GM21529 (cell line): ENCODE data around the gene CCNF.

ENCODE experiments used
- ATAC-seq: cut with Tn5 transposase; IDR thresholded peaks from one replicate; pipeline ENCODE4 v1.9.1; 2021; ENCODE audit not compliant: unreplicated experiment

The CCNF gene

DNA sequence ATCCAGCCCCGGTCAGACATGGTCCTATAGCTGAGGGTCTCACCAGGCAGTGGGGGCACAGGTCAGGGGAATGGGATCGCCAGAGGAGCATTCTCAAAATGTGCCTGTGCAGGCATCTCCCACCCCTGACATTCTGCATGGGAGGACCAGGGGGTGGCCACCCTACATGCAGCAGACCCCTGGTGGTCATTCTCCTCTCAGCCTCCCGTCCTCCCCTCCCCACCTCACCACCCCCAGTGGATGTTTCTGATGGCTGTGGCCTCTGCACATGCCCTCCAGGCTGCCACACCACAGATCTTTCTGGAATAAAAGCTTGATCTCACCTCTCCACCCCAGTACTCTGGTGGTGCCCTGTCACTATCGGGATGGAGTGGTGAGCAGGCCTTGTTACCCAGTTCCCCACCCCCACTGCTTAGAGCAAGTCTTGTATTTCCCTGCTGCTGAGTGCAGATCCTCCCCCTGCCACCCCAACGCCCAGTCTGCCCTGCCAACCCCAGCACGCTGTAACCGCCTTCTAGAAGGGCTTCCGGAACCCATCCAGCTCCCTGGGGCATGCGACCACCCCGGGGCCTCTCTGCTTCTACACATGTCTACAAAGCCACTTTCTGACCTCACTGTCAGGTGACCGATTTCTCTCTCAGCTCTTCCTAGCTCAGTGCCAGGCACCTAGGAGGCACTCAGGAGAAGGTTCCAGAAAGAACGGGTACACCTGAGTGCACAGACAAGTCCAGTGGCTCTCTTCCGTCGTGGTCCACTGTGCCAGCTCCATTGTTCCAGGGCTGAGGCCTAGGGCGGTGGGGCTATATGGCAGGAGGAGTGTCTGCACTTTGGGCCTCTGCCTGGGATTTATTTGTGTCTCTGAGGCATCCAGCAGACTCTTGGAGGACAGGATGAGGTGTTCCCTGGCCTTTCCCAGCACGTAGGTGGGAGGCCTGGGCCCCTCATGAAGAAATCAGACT is 55.0 kb downstream of the CCNF start:
- ATAC-seq = no peak

DNA sequence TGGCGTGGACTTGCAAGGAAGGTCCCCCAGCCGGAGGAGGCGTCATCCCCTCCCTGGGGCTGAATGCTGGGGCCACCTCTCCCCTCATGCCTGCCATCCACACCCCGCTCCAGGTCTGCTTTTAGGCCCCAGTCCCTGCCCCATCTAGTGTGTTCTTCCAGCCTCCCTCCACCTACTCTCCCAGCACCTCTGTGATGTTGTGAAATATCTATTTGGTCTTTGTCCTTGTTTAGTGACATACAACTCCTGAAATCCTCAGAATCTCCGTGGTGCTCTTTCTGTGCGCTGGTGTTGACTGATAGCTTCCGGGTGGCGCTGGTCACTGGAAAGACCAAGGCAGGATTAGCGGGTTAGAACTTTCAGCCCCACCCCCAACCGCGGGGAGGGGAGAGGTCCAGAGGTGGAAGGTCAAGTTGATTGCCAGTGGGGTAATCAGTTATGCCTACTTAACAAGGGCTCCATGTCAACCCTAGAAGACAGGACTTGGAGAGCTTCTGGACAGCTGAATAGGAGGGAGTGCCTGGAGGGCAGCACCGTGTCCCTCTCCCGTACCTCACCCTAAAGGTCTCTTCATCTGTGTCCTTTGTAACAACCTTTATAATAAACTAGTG is 55.8 kb downstream of the CCNF start:
- ATAC-seq = no peak

DNA sequence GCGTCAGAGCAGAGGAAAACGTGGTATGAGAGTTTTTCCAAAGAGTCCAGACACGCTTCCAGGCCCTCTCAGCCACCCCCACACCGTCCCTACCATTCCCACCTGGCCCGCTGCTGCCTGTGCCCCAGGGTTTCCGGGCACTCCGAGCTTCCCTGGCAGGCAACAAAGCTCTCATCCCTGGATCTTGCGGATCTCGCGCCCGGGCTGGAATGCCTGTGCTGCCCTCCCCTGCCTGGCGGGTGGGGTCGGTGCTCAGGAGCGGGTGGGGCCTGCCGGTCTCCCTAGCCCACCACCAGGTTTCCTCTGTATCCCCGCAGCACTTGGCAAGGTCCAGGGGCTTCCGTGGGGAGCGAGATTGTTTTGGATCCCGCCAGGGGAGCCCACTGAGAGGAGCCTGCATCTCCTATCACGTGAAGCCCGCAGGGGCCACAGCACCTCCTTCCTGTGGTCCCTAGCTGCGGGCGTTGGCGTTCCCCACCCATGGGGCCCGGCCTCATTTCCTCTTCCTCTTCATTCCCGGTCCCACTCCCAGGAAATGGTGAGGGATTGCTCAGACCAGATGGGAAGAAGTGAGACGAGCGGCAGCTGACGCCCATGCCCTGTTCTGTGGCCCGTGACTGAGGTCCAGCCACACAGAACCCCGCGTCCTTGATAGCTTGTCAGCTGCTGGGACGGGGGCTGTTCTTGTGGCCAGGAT is 56.7 kb downstream of the CCNF start:
- ATAC-seq = no peak

DNA sequence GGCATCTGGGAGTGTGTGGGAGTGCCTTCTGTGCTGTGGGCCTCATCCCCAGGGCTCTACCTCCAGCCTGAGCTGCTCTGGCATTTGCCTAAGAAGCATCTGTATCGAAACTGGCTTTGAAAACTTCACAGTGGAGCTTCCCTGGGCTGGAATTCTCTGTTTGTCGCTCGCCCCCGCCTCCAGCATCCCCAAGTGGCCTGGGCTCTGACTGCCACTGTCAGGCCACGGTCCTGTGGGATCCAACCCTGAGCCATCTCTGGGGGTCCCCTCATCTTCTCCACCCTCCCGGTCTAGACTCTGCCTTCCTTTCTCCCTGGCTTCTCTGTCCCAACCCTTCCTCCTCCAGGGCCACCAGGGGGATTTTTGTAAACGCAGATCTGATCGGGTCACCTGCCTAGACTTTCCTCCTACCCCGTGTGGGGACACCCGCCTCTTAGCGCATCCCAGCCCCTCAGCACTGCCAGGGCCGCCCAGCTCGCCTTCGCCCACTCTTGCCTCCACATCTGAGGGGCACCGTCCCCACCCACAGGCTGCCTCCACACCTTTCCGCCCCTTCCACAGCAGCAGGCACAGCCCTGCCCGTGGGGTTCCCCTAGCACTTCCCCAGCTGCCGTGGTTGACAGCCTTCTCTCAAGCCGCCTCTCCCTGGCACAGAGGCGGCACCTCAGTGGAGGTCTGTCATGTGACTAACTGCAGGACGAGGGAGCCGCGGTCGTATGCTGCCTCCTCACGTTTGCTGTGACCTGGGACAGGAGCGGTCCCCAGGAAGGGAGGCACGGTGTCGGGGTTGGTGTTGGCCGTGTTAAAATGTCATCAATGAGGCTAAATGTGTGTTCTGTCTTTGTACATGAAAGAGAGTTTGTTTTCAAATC is 57.6 kb downstream of the CCNF start:
- ATAC-seq = peak; percentile 69

DNA sequence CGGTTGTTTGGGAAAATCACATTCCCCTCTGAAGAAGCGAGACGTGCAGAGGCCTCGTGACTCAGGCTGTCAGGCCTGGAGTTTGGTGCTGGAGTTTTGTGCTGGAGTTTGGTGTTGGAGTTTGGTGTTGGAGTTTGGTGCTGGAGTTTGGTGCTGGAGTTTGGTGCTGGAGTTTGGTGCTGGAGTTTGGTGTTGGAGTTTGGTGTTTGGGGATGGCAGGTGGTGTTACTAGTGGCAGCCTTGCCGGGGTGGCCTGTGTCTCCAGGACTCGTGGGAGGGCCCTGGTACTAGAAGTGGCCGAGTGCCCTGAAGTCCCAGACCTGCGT is 58.2 kb downstream of the CCNF start:
- no peak for ATAC-seq

DNA sequence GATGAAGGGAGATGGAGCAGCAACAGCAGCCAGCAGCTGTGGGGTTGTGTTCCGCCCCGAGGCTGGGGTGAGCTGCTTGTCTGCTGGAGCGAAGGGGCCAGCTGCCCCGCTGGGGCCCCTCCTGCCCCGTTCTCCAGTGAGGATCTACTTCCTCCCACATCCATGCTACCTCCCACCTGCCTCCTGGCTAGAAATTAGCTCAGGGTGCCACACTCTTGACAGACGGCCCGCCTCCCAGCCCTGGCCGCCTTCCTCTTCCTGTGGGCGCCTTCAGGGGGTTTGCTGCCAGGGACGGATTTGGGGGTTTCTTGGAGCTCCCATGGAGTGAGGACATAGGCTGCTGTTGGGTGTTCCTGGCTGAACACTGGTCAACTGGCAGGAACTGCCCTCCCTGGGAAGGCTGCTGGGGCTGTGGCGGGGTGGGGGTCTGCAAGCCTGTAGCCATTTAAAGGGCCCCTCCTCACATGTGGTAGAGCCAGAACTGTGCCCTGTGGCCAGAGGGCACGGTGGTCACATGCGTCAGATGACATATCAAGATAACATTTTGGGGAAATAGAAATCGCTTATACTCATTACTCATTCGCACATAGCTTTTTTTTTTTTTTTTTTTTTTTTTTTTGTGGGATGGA is 58.8 kb downstream of the CCNF start:
- ATAC-seq = no peak

DNA sequence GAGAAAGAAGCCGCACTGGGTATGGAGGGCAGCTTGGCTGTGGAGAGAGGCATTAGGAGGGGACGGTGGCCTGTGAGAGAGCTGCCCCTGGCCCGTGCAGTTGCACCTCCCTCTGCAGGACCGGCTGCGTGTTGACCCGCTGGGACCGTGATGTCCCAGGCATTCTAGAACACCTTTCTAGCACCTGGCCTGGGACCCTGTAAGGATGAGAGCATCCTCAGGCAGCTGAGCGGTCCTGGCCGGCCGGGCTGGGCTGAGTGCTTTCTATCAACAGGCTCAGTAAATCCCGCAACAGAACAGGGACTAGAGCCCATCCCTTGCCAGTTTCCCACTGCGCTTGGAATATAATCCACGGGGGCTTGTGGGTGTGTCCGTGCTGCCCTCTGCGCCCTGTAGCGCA is 60.3 kb downstream of the CCNF start:
- no peak for ATAC-seq

DNA sequence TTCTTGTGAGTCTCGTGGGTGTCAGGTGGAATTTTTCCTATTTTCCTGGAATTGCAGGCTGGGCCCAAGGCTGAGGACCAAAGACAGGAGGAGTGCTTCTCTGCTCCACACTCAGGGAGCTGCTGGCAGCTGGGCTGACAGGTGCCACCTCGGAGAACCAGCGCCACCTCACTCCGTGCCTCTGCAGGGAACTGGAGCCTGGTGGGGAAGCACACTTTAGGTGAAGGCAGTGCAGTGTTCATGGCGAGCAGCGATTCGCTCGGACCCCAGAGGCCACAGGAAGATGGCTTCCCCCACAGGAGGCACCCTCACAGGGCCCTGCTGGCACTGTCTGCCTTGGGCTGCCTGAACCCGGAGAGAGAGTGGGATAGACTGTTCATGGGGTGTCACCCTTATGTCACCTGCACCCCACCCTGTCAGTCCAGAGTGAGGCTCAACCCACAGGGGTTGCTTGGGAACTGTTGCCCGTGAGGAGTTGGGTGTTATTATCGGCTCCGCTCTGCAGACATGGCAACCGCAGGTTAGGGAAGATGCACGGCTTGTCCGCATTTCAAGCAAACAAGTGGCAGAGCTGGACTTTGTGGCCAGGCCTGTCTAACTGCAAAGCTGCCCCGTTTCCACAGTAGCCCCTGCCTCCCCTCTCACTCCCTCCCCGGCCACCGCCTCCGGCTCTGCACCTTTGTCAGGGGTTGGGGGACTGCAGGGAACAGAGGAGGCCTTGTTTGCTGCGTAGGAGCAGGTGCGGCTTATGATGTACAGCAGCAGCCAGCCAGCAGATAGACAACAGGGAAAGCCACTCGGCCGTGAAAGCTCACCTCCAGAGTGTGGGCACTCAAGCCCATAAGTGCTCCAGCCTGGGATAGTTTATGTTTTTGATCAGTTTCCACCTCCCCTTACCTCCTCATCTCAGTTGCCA is 61.2 kb downstream of the CCNF start:
- ATAC-seq = no peak

DNA sequence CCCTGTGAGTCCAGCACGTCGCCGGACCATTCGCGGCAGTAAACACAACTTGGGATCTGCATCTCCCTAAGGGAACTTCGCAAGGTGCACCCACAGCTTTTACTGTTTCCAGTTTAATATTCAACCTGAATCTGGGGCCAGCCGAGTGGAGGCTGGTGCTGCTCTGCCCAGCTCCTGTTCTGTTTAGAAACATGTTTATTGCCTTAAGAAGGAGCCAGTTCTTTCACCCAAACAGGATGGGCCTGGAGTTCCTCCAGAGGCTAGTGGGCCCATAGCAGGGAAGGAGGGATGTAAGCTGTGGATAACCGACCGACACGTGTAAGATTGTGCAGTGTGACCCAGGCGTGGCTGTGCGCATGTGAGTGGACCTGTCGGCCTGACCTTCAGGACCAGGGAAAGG is 63.0 kb downstream of the CCNF start:
- ATAC-seq = no peak

DNA sequence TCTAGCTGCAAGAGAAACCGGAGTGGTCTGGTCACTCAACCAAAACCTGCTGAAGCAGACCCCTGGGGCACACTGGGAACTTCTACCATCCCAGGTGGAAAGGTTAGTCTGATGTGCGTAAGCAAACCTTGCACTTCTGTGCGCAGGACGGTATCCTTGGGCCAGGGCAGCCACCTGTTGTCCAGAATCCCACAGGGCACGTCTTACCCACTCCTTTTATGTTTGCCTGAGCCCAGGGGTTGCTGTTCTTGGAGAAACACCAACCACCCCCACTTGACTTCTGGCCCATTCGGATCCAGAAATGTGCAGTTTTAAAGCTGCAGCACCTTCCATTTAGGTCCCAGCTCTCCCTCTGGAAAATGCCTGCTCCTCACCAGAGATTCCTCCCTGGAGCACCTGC is 64.4 kb downstream of the CCNF start:
- ATAC-seq = no peak

DNA sequence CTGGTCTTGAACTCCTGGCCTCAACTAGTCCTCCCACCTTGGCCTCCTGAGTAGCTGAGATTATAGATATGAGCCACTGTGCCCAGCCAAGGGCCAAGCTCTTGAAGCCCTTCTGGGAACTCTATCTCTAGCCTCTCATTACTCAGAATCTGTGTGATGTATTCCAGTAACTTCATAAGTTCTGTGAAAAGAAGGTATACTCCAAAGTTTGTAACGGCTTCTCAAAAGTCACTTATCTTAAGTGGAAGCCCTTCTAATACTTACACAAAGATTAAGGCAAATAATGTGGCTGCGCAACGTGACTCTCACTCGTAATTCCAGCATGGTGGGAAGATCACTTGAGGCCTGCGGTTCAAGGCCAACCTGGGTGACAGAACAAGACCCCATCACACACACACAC is 65.4 kb downstream of the CCNF start:
- no peak for ATAC-seq

DNA sequence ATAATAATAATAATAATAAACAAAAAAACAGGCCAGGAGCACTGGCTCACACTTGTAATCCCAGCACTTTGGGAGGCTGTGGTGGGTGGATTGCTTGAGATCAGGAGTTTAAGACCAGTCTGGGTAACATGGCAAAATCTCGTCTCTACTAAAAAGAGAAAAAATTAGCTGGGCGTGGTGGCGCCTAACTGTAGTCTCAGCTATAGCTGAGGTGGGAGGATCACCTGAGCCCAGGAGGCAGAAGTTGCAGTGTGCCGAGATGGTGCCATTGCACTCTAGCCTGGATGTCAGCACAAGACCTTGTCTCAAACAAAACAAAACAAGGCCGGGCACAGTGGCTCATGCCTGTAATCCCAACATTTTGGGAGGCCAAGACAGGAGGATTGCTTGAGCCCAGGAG is 65.8 kb downstream of the CCNF start:
- ATAC-seq = no peak

DNA sequence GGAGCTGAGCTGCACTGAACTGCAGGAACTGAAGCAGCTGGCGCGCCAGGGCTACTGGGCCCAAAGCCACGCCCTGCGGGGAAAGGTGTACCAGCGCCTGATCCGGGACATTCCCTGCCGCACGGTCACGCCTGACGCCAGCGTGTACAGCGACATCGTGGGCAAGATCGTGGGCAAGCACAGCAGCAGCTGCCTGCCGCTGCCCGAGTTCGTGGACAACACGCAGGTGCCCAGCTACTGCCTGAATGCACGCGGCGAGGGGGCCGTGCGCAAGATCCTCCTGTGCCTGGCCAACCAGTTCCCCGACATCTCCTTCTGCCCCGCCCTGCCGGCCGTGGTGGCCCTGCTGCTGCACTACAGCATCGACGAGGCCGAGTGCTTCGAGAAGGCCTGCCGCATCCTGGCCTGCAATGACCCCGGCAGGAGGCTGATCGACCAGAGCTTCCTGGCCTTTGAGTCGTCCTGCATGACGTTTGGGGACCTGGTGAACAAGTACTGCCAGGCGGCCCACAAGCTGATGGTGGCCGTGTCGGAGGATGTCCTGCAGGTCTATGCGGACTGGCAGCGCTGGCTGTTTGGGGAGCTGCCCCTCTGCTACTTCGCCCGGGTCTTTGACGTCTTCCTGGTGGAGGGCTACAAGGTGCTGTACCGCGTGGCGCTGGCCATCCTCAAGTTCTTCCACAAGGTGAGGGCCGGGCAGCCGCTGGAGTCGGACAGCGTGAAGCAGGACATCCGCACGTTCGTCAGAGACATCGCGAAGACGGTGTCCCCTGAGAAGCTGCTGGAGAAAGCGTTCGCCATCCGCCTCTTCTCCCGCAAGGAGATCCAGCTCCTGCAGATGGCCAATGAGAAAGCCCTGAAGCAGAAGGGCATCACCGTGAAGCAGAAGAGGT is 67.2 kb downstream of the CCNF start:
- ATAC-seq = no peak

DNA sequence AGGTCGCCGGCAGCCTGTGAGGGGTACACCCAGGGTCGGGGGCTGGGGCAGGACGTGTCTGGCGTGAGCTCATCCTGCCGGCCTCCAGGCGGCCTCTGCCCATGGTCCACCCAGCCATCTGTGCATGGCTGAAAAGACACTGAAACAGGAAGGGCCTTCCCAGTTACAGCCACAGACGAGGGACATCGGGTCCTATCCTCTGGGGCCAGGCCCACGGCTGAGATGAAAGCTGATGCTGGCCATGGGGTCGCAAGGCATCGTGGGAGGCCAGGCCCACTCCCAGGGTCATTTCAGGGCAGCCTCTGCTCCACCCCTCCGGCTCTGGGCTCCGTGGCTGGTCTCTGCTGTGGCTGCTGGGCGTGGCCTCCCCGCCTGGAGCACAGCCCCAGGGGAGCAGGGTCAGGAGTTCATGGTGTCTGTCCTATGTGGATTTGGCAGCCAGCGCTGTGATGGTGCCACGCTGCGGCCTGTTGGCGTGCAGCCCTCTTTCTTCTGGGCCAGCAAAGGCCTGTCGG is 67.9 kb downstream of the CCNF start:
- ATAC-seq = no peak

DNA sequence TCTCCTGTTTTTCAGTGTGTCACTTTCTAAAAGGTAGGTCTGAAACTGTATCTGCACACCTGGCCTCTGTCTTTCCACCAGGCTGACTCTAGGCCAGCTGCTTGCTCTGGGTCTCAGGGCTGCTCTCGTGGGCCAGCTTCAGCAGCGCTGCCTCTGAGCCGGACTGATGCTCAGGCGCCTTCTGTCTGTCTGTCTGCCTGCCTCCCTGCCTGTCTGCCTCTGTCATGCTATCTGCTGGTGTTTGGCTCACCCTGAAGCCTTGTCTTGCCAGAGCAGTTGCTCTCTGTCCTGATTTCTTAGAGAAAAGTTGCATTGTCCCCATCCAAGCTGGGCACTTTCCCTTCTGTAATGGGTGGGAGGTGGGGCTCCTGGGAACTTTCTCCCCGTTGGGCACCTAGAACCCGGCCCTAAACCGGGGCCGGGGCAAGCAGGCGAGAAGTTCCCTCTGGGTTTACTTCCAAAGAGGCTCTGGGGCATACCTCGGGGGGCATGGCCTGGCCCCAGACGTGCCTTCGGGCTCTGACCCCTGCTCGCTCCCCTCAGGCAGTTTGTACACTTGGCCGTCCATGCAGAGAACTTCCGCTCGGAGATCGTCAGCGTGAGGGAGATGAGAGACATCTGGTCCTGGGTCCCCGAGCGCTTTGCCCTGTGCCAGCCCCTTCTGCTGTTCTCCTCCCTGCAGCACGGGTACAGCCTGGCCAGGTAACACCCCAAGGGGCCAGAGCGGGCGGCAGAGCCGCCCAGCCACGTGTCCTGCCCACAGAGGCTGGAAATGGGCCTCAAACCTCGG is 68.6 kb downstream of the CCNF start:
- no peak for ATAC-seq

DNA sequence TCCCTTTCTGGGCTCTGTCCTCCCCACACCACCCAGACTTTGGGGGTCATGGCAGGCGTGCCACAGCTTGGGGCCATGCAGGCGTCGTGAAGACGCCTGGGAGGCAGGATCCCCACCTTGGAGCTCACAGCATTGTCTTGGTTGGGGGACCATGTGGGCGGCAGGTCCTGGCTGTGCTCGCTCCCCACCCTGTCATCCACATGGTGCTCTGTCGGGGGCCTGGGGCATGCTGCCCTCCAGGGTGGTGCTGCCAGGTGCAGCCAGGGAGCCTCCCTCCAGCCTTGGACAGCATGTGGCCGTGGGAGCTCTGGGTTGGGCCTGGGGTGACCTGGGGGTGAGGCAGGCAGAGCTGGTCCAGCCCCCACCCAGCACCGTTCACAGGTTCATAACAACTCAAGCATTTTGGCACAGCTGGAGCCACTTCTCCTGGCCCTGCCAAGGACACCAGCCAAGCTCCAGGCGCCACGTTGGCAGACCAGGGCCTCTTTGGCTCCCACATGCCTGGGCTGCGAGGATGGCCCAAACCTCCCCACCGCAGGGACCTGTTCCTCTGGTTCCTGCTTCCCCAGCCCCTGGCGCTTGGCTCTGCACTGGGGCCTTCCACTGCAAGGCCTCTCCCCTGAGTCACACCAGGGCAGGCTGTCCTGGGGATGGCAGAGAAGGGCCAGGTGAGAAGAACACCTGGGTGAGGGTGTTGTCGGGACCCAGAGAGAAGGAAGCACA is 69.4 kb downstream of the CCNF start:
- ATAC-seq = no peak

DNA sequence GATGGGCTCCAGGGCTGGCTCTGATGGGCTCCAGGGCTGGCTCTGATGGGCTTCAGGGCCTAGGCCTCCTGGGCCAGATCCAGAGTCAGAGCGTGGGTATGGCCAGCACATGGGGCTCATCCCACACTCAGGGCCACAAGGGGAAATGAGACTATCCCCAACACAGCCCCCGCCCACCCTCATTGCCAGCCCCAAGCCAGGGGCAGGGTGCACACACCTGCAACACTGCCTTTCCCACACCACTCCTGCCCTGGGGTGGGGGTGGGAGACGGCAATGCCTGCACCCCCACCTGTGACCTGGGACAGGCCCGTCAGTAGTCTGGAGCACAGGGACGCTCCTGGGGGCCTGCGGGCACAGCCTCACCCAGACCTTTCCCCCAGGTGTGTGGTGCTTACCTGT is 70.2 kb downstream of the CCNF start:
- ATAC-seq = no peak
